HG02938 (cell line): ENCODE data around the gene DUOX1.
A peak's percentile ranks its signal among the peaks of the same experiment; 100 is the strongest.

ENCODE experiments used
- ATAC-seq: cut with Tn5 transposase; IDR thresholded peaks from one replicate; pipeline ENCODE4 v1.9.1; 2021; ENCODE audit warnings: mild to moderate bottlenecking, moderate library complexity; ENCODE audit not compliant: unreplicated experiment

The DUOX1 gene

DNA sequence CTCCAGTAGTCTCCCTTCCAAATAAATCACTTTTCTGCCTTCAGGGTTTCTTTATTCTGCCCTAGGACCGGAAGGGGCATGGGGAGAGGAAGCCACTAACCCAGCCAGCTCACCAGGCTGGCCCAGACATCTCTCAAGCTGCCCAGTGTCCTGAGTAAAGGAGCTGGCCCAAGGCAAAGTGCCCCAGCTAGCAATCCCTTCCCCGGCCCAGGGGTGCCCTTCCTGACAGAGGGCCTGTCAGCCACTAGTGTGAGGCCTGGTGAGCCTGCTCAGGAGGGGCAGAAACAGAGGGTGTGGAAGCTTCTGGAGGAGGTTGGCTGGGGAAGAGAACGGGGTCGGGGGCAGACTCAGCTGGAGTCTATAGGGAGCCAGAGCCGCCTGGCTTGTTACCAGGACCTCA is 35.7 kb downstream of the DUOX1 start:
- no peak for ATAC-seq

DNA sequence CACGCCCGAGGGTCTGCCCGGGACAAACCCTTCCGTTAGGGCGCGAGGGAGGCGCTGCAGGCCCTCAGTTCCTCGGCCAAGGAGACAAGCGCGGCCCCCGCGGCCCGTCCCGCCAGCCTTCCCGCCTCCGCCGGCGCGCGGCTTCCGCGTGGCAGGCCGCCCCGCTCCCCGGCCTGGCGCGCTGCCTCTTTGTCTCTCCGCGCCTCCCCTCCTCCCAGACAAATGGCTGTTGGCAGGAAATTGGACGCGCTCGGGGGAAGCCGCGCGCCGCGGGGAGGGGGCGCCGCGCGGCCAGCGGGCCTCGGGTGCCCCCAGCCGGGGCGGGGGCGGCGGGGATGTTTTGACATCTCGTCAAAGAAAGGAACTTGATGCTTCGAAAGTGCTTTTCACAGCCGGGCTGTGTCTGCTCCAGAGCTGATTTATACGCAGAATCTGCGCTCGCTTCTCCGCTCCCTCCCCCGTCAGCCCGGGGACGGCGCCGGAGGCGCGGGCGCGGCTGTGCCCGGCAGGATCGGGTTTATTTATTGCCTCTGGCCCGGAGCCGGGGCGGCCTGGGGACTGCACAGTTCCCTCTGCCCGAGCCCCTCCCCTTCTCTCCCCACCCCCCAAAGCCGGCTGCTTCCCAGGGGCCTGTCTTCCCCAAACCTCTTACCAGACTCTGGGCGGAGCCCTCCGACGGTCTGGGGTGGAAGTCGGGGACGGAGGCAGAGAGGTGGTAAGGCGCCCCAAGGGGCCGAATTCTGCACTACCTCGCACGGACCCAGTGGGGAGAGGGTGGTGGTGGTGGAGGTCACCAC is 37.2 kb downstream of the DUOX1 start:
- peak; percentile 92 for ATAC-seq

DNA sequence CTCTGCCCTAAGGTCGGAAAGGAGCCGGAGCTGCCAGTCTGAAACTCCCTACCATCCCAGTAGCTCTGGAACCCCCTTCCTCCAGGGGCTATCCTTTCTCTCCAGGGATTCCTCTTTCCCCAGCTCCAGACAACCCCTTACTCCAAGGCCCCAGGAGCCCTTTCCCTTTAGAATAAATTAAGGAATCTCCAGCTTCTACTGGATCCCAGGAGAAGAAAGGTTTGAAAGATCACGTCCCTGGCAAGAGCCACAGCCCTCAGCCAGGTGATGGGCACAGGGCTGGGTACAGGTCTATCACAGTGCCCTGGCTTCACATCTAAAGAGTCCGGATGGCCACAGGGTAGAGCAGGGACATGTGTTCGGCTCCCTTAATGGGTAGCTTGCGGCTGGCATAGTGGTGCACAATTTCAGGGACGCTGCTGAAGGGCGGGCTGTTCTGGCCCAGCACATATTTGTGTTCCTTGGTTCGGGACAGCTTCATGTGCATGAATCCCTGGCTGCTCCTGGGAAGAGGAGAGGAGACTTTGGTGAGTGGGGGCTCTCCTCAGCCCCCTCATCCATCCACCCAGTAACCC is 37.9 kb downstream of the DUOX1 start:
- no peak for ATAC-seq

DNA sequence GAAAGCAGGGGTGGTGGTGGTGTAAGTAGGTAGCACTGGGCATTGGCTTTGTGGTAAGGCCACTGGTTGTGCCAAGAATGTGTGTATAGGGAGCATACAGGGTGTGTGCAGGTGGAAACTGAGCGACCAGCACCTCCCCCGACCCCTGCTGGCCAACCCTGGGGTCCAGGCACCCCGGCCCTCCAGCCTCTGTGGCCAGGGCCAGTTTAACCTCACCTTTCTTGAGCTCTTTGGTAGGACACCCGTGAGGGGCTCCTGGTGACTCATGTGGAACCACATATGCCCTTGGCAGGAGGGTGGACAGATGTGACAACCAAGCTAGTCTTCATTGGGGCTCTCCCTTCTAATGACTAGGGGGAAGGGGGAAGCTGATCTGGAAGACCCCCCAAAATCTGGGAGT is 38.5 kb downstream of the DUOX1 start:
- no peak for ATAC-seq

DNA sequence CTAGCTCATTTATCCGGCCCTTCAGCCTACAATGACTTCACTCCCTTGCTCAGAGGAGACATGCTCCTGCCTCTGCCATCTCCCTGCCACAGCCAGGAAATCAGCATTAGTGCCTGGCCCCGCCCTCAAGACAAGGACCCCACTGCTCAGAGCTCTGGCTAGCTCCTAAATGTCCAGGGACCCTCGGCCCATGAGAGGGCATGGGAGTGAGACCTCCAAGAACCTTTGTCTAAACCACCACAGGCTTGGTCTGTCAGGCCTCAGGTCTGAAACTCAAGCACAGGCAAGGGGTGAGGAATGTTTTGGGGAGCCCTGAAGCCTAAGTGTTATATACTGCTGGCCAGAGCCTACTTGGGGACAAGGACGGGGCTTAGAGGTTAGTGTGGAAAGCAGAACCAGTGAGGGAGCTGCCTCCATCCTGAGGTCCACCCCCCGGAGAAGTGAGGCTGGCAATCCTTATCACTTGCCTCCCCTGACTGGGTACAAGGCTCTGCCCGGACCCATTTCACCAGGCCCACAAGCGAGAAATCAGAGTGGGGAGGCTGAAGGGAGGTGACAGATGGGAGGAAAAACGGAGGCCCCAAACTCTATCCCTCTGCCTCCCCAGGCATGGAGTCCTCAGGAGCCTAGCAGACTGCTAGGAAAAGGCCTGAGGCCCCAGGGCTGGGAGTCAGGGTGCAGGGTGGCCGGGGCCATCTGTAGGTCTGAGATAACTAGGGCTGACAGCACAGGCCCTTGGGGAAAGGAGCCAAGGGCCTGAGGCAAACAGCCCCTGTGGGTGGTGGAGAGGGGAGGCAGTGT is 39.2 kb downstream of the DUOX1 start:
- no peak for ATAC-seq

DNA sequence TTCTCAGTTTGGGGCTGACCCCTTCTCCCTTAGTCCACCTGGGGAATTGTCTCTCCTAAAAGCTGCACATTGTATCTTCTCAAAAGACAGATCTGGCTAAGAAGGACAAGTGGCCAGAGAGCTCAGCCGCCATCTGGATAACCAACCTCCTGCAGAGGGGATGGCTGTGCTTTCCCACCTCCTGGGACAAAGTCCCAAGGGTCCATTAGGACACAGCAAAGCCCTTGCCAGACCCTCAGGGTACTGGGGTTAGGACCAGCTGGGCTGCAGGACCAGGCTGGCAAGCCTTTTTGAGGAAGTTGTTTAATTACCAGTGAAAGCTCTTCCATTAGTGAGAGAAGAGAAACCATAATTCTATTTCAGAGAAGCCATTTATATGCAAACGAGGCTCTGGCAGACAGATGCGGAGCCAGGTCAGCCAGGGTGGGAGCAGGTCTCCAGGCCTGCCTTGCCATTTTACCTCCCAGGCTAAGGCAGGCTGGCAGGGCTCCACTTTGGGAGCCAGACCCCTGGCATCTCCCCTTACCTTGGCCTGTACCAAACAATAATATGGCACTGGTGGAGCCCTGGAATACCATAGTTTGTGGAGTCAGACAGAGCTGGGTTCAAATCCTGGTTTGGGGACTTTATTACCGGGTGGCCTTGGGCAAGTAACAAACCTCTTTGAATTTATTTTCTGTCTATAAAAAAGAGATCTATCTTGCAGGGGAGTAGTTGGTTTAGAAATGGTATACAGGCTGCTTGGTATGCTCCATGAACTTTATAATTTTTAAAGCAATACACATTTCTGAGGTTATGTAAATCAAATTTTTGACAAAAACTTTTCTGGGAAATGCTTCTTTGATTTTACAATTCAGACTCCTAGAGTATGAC is 40.0 kb downstream of the DUOX1 start:
- ATAC-seq, result no peak

DNA sequence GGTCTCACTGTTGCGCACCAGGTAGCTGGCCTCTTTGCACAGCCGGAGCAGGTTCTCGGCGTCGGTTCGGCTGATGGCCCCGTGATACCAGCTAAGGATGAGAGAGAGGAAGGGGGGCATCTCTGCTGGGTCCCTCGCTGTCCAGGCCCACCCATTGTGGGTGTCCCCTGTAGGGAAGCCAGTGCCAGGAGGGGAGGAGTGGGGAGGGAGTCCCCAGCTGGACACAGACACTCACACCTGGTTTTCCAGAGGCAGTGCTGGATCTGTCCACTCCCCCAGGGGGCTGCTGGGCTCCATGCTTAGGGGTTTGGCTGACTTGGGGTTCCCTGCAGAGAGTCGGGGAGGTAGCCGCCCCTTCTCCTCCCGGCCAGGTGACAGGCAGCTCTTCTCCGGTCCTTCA is 42.1 kb downstream of the DUOX1 start:
- no peak for ATAC-seq

DNA sequence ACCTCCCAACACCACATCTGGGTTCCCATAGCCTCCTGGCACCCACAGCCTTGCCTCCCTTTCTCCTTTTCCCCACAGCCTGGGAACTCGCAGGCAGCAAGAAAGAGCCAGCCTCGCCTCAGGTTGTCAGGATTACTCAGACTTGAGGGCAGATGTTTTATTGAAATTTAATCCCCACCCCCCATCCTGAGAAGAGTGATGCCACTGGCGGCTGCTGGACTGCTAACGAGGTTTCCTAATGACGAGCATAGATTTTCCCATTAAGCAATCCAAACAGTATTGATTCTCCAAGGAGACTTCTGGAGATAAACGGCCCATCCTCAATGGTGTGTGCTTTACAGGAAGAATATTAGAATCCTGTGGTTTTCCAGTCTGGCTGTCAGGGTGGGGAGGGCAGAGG is 44.3 kb downstream of the DUOX1 start:
- no peak for ATAC-seq

DNA sequence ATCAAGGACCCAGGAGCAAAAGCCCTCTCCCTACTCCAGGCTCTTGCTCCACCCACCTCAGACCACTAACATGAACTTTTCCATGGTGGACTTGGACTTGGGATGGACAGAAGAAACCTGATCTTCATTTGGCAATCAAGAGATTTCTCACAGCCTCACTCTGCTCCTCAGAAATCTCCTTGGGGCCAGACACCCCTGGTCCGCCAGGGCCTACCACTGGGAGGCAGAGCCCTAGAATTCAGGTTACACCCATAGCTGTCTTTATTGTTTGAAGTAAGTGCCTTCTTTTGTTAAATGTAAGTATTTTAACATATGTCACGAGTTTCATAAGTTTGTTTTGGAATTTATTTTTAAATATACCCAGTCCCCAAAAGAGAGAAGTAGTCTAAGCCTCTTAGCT is 44.8 kb downstream of the DUOX1 start:
- no peak for ATAC-seq

DNA sequence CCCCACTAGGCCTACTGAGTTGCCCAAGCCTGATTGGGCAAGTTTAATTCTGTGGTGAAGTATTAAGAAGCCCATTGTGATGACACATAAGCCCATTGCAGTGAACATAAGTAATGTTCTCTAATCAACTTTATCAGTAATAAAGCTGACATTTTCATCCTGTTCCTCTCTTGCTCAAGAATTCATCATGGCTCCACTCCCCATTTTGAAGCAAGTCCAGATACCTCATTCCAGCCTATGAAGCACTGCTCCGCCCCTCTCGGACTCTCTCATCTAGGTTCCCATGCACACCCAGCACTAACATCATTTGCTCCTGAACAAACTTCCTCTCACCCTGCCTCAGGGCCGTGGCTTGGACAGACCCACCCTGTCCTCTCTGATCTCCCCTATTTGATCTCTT is 47.5 kb downstream of the DUOX1 start:
- ATAC-seq, result no peak

DNA sequence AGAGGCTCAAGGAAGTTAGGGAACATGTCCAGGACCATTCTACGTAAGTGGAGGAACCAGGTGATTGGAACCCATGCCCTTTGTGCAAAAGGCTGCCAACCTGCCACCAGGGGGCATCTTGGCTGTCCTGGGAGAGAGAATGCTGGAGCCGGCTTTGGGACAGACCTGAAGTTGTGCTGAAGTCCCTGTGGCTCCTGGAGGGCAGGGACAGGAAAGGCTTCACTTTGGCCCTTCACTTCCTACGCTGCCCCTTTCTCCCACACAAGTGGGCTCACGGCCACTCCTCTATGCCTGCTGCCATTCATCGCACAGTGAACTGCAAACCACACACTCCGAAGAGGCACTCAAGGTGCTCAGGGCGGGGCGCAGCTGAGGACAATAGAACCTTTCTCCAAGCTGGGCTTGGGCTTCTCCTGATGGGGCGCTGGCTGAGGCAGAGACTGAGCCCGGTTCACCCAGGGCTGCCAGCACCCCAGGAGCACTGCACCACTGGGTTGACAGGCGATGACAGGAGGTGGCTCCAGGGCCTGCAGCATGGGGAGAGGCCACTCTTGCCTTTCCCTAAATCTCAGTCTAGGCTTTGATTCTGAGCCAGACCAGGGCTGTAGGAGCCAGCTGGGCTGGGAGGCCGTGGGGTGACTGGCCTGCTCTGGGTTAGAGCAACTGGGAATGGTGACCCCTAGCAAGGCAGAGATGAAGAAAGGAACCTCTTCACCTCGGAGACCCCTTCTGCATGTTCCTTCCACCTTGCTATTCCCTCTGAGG is 49.6 kb downstream of the DUOX1 start:
- ATAC-seq, result no peak

DNA sequence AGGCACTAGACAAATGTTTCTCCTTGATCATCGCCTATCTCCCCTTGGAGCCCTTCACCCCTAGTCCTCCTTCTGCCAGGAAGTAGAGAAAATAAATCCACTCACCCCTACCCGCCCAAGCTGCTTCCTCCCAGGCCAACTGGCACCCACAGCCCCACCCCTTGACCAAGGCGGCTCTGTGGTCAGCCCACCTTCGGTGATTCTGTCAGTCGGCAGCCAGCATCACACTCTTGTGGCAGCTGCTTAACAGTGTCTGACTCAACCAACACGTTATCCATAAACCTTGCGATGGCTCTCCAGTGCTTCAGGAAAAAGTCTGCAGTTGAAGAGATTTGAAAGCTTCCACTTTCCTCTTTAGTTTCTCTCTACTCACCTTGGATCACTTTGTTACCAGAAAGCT is 50.4 kb downstream of the DUOX1 start:
- no peak for ATAC-seq

DNA sequence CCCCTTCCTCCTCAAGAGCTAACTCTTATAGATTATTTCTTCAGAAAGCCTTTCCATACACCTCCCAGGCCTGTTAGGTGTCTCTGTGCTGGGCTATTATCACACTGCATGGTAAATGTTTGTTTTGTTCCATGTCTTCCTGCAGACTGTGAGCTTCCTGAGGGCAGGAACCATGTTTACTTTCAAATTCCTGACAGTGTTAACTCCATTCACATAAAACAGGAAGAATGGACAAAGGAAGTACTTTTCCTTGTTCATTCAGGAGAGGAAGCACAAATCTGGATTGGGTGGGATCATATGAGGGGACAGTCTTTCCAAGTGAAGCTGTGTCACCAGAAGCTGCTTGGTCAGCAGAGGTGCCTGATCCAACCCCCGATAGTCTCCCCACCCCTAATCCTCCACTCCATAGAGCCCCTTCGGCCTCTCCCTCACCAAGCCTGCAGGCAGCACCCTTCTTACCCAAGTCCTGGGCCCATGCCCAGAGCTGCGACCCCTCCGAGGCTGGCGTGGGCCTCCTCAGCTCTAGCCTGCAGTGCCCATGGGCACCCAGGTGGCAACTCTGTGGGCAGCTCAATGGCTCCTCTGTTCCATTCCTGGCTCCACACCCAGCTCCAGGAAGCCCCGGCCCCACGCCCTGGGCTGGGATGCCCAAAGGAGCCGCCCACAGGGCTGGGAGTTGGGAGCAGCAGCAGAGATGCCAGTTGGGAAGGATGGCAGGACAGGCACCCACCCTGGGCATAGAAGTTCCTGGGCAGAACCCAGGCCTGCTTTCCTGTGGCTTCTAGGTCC is 51.0 kb downstream of the DUOX1 start:
- ATAC-seq, result no peak

DNA sequence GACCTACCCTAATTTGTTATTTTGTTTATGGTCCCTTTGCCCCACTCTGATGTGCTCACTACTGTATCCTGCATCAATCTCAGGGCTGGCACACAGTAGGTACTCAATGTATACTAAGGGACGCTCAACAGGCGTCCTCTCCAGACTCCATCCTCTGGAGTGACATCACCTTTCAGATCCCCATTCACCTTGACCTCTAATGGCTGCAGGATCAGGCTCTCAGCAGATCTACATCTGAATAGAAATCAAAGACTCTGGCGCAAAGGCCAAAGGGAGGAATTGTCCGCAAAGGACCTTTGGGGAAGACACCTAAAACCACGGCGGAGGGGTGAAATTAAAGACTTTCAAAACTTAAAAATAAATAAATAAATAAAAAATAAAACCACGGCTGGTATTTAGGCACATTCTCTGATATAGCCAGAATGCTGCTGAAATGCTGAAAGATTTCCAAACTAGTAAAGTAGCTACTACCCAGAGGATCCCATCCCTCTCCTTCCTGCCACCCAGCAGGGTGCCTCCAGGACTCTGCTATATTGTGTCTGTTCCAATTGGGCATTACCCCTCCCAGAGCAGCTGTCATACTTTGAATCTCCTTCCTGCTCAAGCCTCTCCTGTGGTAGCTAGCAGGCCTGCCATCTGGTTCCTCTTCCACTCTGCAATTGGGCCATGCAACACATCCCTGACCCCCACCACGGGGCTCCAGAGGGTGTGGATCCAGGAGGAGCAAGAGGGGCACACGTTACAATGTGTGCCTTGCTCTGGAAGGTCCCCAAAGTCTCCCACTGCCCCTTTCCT is 51.9 kb downstream of the DUOX1 start:
- no peak for ATAC-seq

DNA sequence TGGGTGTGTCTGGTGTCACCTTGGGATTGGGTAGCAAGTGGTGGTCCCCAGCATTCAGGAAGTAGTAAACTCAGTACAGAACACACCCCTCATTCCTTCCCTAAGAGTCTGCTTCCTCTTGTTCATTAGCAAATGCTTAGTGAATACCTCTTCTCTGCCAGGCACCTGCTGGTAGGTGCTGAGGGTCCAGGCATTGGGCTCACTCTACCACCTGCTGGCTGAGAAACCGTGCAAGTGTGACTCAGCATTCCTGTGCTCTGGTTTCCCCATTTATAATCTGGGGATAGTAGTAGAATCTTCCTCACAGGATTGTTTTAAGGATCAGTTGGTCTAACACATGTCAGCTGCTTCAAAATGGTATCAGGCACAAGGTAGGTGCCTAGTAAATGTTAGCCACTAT is 53.2 kb downstream of the DUOX1 start:
- no peak for ATAC-seq

DNA sequence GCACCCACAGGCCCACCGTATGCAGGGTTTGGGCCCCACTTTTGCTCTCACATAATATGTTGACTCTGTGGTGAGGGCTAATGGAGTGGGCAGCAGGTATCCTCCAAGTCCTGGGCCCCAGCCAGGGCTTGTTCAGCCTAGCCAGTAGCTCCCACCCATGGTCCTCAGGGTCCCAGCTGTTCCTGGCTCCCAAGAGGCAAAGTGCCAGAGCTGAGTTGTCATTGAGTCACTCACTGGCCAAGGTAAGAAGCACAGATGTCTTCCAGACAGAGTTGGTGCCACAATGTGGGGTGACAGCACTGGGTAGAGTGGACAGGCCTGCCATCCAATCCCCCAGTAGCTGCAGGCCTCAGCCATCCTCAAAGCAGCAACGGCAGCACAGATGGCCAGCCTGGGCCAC is 53.7 kb downstream of the DUOX1 start:
- no peak for ATAC-seq

DNA sequence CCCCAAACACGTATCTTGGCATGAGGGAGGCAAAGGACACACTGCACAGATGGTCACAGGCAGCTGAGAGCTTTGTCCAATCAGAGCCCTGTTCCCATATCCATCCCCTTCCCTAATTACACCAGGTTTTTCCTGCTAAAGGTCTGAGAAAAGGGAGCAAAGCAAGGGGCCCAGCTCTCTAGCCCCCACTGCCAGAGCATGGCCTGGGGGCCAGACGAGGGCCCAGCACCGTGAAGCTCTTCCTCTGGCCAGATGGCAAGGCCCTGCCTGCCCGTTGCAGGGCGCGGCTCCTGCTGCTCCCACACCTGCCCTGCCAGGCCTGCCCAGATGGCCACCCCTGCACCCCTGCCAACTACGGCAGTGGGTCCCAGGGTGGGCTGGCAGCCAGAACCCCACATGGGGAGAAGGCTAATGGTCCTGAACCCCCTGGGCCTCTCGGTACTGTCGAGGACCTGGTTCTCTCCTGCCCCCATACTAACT is 54.8 kb downstream of the DUOX1 start:
- ATAC-seq, result no peak

DNA sequence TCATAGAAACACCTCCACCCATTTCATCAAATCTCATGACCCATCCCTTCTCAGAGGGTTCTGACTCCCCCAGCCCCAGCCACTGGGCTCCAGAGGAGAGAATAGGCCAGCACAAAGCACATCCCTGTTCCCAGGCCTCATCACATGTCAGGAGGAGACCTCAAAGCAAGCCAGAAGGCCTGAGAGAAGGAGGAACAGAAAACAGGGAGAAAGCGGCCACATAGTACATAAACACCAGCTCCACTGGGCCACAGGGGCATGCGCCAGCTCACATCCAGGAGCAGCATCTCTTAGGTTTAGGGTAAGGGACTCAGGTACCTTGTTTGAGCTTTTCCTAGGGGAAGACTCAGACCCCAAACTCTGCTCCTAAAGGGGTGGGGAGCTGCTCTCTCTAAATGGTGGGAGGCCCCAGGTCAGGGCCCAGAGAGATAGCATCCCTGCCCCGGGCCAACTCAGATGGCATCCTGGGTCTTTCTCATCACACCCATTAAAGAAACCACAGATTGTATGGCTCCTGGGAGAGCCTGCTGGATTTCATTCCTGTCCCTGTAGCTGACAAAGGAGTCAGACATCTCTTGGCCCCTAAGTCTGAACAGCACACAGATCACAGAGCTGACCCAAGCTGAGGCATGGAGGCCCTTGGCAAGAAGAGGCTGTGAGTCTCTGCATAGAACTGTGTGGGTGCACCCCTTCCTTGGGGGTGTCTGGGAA is 55.4 kb downstream of the DUOX1 start:
- no peak for ATAC-seq
